Trophoblast cell (in vitro differentiated cells and primary cell): ENCODE measurements around the gene PPP4R1.

Experiments used
- DNase-seq, 2 donors: peaks; one replicate each; pipeline ENCODE4 v3.0.0-alpha.2; 2016
- H2AFZ ChIP-seq: 2 replicates; pipeline ENCODE4 v1.6.1; 2013; ENCODE audit warnings: low read length, moderate library complexity, mild to moderate bottlenecking; ENCODE audit not compliant: insufficient read depth, poor library complexity
- H2AK5ac ChIP-seq: 2 replicates; pipeline ENCODE4 v1.6.1; 2013; ENCODE audit warnings: mild to moderate bottlenecking, low read length
- H2BK120ac ChIP-seq: 2 replicates; pipeline ENCODE4 v1.6.1; 2013; ENCODE audit warnings: low read length, mild to moderate bottlenecking, moderate library complexity; ENCODE audit not compliant: insufficient read depth, poor library complexity
- H2BK12ac ChIP-seq: 2 replicates; pipeline ENCODE4 v1.6.1; 2013; ENCODE audit warnings: mild to moderate bottlenecking, low read length, moderate library complexity
- H2BK5ac ChIP-seq: 2 replicates; pipeline ENCODE4 v1.6.1; 2013; ENCODE audit warnings: low read length, low read depth, moderate library complexity, mild to moderate bottlenecking; ENCODE audit not compliant: poor library complexity
- H3K14ac ChIP-seq: 2 replicates; pipeline ENCODE4 v1.6.1; 2013; ENCODE audit warnings: mild to moderate bottlenecking, low read length
- H3K18ac ChIP-seq: 2 replicates; pipeline ENCODE4 v1.6.1; 2013; ENCODE audit warnings: mild to moderate bottlenecking, low read length
- H3K23ac ChIP-seq: 2 replicates; pipeline ENCODE4 v1.6.1; 2013; ENCODE audit warnings: low read length
- H3K27ac ChIP-seq: 2 replicates; pipeline ENCODE4 v1.5.1; 2013; ENCODE audit warnings: low read depth, mild to moderate bottlenecking, inconsistent platforms, low read length, moderate library complexity
- H3K27me3 ChIP-seq: 2 replicates; pipeline ENCODE4 v1.6.1; 2013; ENCODE audit warnings: inconsistent platforms, mild to moderate bottlenecking, low read length, moderate library complexity; ENCODE audit not compliant: insufficient read depth
- H3K36me3 ChIP-seq, 2 experiments: 1 replicate in 1 of 2; 2 replicates in 1 of 2; pipeline ENCODE4 v1.6.1; 2013; ENCODE audit warnings: low read length in 2 of 2, mild to moderate bottlenecking in 2 of 2, moderate library complexity in 1 of 2; ENCODE audit not compliant: insufficient read depth in 2 of 2, control insufficient read depth in 1 of 2
- H3K4ac ChIP-seq: 2 replicates; pipeline ENCODE4 v1.6.1; 2013; ENCODE audit warnings: low read depth, mild to moderate bottlenecking, low read length, moderate library complexity
- H3K4me1 ChIP-seq, 2 experiments: 1 replicate in 1 of 2; 2 replicates in 1 of 2; pipeline ENCODE4 v1.6.1; 2013; ENCODE audit warnings: low read length in 2 of 2, mild to moderate bottlenecking in 2 of 2, moderate library complexity in 1 of 2; ENCODE audit not compliant: insufficient read depth in 2 of 2, control insufficient read depth in 1 of 2
- H3K4me2 ChIP-seq: 2 replicates; pipeline ENCODE4 v1.6.1; 2013; ENCODE audit warnings: inconsistent platforms, mild to moderate bottlenecking, low read length, moderate library complexity
- H3K4me3 ChIP-seq: 2 replicates; pipeline ENCODE4 v1.5.1; 2013; ENCODE audit warnings: mild to moderate bottlenecking, low read depth, low read length, inconsistent platforms
- H3K79me1 ChIP-seq: one replicate; pipeline ENCODE4 v1.6.1; 2013; ENCODE audit warnings: low read length
- H3K79me2 ChIP-seq: 2 replicates; pipeline ENCODE4 v1.6.1; 2013; ENCODE audit warnings: low read length, mild to moderate bottlenecking; ENCODE audit not compliant: control insufficient read depth, insufficient read depth, poor library complexity
- H3K9ac ChIP-seq: 2 replicates; pipeline ENCODE4 v1.6.1; 2013; ENCODE audit warnings: mild to moderate bottlenecking, low read length
- H3K9me3 ChIP-seq: 2 replicates; pipeline ENCODE4 v1.6.1; 2013; ENCODE audit warnings: low read depth, mild to moderate bottlenecking, control low read depth, inconsistent platforms, low read length; ENCODE audit not compliant: insufficient read depth
- H4K12ac ChIP-seq: 2 replicates; pipeline ENCODE4 v1.6.1; 2013; ENCODE audit warnings: low read depth, mild to moderate bottlenecking, low read length, moderate library complexity
- H4K8ac ChIP-seq: 2 replicates; pipeline ENCODE4 v1.6.1; 2013; ENCODE audit warnings: low read depth, mild to moderate bottlenecking, low read length, moderate library complexity
- H4K91ac ChIP-seq: one replicate; pipeline ENCODE4 v1.6.1; 2013; ENCODE audit warnings: low read depth, mild to moderate bottlenecking, low read length, moderate library complexity
- WGBS: extraction: QIAGEN DNeasy Blood & Tissue Kit; methylation state at CpG from one replicate; pipeline ENCODE4 v1.1.7; 2013; ENCODE audit warnings: missing lambda C conversion rate; ENCODE audit not compliant: insufficient read length, insufficient coverage; ENCODE audit errors: extremely low coverage; 5-methylcytosine and 5-hydroxymethylcytosine counted together

The PPP4R1 gene

GRCh38 chr18:9539938-9540337 is 74.4 kb downstream of the PPP4R1 start:
- H2AK5ac ChIP-seq = no peak overlapping the region
- no peak overlapping the region for H3K9ac ChIP-seq

GRCh38 chr18:9539283-9539682 is 75.1 kb downstream of the PPP4R1 start:
- no peak for DNase-seq
- Histone ChIP-seq H2BK5ac (no peak overlapping the region), H4K8ac (no peak overlapping the region), H3K27me3 (no peaks in the 10 kb centered on the region), H3K4me2 (no peak overlapping the region), H3K9ac (no peak overlapping the region), H3K4ac (no peak overlapping the region), H3K23ac (no peak overlapping the region), H2AFZ (no peak overlapping the region), H3K4me1 (peaks cover 4 to 7% of the 10 kb centered on the region in 2 experiments), H3K18ac (no peak overlapping the region), H3K4me3 (no peak overlapping the region), H2BK120ac (no peak overlapping the region), H3K36me3 (peaks cover 23 to 30% of the 10 kb centered on the region in 2 experiments), H4K91ac (no peak overlapping the region), H3K14ac (no peak overlapping the region), H3K79me2 (peaks cover 2% of the 10 kb centered on the region), H3K27ac (no peak overlapping the region), H2AK5ac (no peak overlapping the region), H4K12ac (no peak overlapping the region), H3K79me1 (peaks cover 2% of the 10 kb centered on the region), H2BK12ac (no peak overlapping the region), H3K9me3 (peaks cover 2% of the 10 kb centered on the region)
- no CpG with 5 or more reads among the region's 6 CpGs for WGBS

More at GRCh38 chr18:9539938-9540337, 74.4 kb downstream of the PPP4R1 start:
- no peak overlapping the region for H2AFZ ChIP-seq
- H3K14ac ChIP-seq = no peak overlapping the region
- H2BK120ac ChIP-seq = no peak overlapping the region
- no peak overlapping the region for H3K4me2 ChIP-seq
- H3K36me3 ChIP-seq = peaks cover 21 to 27% of the 10 kb centered on the region in 2 experiments
- H3K4me1 ChIP-seq = peaks cover 4 to 5% of the 10 kb centered on the region in 2 experiments
- no peak overlapping the region for H3K4me3 ChIP-seq
- no peak overlapping the region for H3K27ac ChIP-seq
- no peak overlapping the region for H4K8ac ChIP-seq
- H2BK12ac ChIP-seq = no peak overlapping the region
- H3K27me3 ChIP-seq = no peaks in the 10 kb centered on the region
- H3K4ac ChIP-seq = no peak overlapping the region
- H2BK5ac ChIP-seq = no peak overlapping the region
- peaks cover 2% of the 10 kb centered on the region for H3K9me3 ChIP-seq
- H3K79me2 ChIP-seq = peaks cover 2% of the 10 kb centered on the region
- peaks cover 2% of the 10 kb centered on the region for H3K79me1 ChIP-seq
- no CpG with 5 or more reads among the region's 8 CpGs for WGBS
- no peak overlapping the region for H4K91ac ChIP-seq
- no peak overlapping the region for H3K18ac ChIP-seq
- H3K23ac ChIP-seq = no peak overlapping the region
- no peak for DNase-seq
- no peak overlapping the region for H4K12ac ChIP-seq

- no peak overlapping the region for H4K91ac ChIP-seq
- no peak overlapping the region for H4K8ac ChIP-seq
- no peak for DNase-seq
Observed at GRCh38 chr18:9537677-9538076, 76.7 kb downstream of the PPP4R1 start.

GRCh38 chr18:9536354-9537152 is 77.8 kb downstream of the PPP4R1 start:
- Histone ChIP-seq H2BK120ac (no peak overlapping the region), H2BK5ac (no peak overlapping the region), H3K79me2 (peaks cover 2% of the 10 kb centered on the region), H3K4me1 (peaks cover 9 to 13% of the 10 kb centered on the region in 2 experiments), H4K91ac (no peak overlapping the region), H3K4me2 (no peak overlapping the region), H4K12ac (no peak overlapping the region), H3K14ac (no peak overlapping the region), H3K27ac (no peak overlapping the region), H3K9me3 (peaks cover 2% of the 10 kb centered on the region), H3K36me3 (peaks cover 31 to 41% of the 10 kb centered on the region in 2 experiments), H2BK12ac (no peak overlapping the region), H3K79me1 (peaks cover 5% of the 10 kb centered on the region), H3K23ac (no peak overlapping the region), H3K9ac (no peak overlapping the region), H3K4me3 (no peak overlapping the region), H3K18ac (no peak overlapping the region), H2AFZ (no peak overlapping the region), H4K8ac (no peak overlapping the region), H2AK5ac (no peak overlapping the region), H3K27me3 (no peaks in the 10 kb centered on the region), H3K4ac (no peak overlapping the region)
- WGBS = no CpG with 5 or more reads among the region's 24 CpGs
- peak in 1 of 2 donors; percentile 28 for DNase-seq

More at GRCh38 chr18:9537677-9538076, 76.7 kb downstream of the PPP4R1 start:
- Histone ChIP-seq H3K4me1 (peaks cover 6 to 9% of the 10 kb centered on the region in 2 experiments), H2AK5ac (no peak overlapping the region), H3K9ac (no peak overlapping the region), H3K18ac (no peak overlapping the region), H3K79me1 (peaks cover 5% of the 10 kb centered on the region), H2AFZ (no peak overlapping the region), H3K4ac (no peak overlapping the region), H3K4me3 (no peak overlapping the region), H3K4me2 (no peak overlapping the region), H3K23ac (no peak overlapping the region), H2BK5ac (no peak overlapping the region), H2BK120ac (no peak overlapping the region), H3K36me3 (peaks cover 31 to 41% of the 10 kb centered on the region in 2 experiments), H4K12ac (no peak overlapping the region), H3K9me3 (peaks cover 2% of the 10 kb centered on the region), H3K27me3 (no peaks in the 10 kb centered on the region), H2BK12ac (no peak overlapping the region), H3K27ac (no peak overlapping the region), H3K14ac (no peak overlapping the region), H3K79me2 (peaks cover 2% of the 10 kb centered on the region)
- whole genome bisulfite sequencing = no CpG with 5 or more reads among the region's 6 CpGs
